ENCODE results near the gene MTMR2. TPM values are rescaled to one million over a fixed set of nuclear protein-coding genes. Genes with fewer than 3 reads are reported as not detected.

MTMR2 gene
- total and polyA plus RNA-seq, 2 experiments from 2014 or later = 26.6 to 52.6 TPM

GRCh38 chr11:95884802-95885201, 39.1 kb downstream of the MTMR2 start (continued):
- TF ChIP-seq ZNF462 (CRISPR knock-in tag; IDR thresholded peaks at IDR 0.05) = no peak
- no peak for TF ChIP-seq JUNB (IDR thresholded peaks at IDR 0.05; ENCODE audit: unreplicated experiment)
- no peak for TF ChIP-seq REST (IDR thresholded peaks at IDR 0.05; ENCODE audit: unreplicated experiment)
- TF ChIP-seq EZH2phosphoT487 (IDR thresholded peaks at IDR 0.05; ENCODE audit: unreplicated experiment) = no peak
- no peak for TF ChIP-seq CREB1 (CRISPR knock-in tag; IDR thresholded peaks at IDR 0.05; ENCODE audit: low read depth)
- no peak for TF ChIP-seq EZH2 (IDR thresholded peaks at IDR 0.05; ENCODE audit: low read depth, unreplicated experiment)
- TF ChIP-seq ETS1 (IDR thresholded peaks at IDR 0.05) = no peak
- no peak for TF ChIP-seq STAT1 (IDR thresholded peaks at IDR 0.05; ENCODE audit: unreplicated experiment)
- no peak for TF ChIP-seq ZNF331 (CRISPR knock-in tag; IDR thresholded peaks at IDR 0.05; ENCODE audit: low read depth)

Data from GM23338 (cell line).